HEK293 (cell line): Measurements from ENCODE around the gene SLC11A2.
A peak's percentile ranks its signal among the peaks of the same experiment; 100 is the strongest.

Experiments
- BCL11B ChIP-seq: fragments of 450-650 bp; formaldehyde crosslinking; IDR thresholded peaks from 2 replicates; pipeline ENCODE4 v1.5.1; 2016; ENCODE audit warnings: low read depth, missing biosample characterization, missing genetic modification characterization
- FEZF1 ChIP-seq: fragments of 450-650 bp; formaldehyde crosslinking; IDR thresholded peaks from 2 replicates; pipeline ENCODE4 v1.5.1; 2016; ENCODE audit warnings: missing biosample characterization, missing genetic modification characterization
- MEIS1 ChIP-seq: sonication (generic); formaldehyde crosslinking; IDR thresholded peaks from 2 replicates; pipeline ENCODE4 v1.8.1; 2022; ENCODE audit warnings: missing genetic modification reagents, mild to moderate bottlenecking, borderline replicate concordance
- OSR2 ChIP-seq: fragments of 450-650 bp; formaldehyde crosslinking; IDR thresholded peaks from 2 replicates; pipeline ENCODE4 v1.5.1; 2016; ENCODE audit warnings: missing biosample characterization, missing genetic modification characterization
- PRDM1 ChIP-seq: fragments of 450-650 bp; formaldehyde crosslinking; IDR thresholded peaks from 2 replicates; pipeline ENCODE4; 2016; ENCODE audit warnings: missing biosample characterization, missing genetic modification characterization
- SCRT2 ChIP-seq: fragments of 450-650 bp; formaldehyde crosslinking; IDR thresholded peaks from 2 replicates; pipeline ENCODE4 v1.5.1; 2016; ENCODE audit warnings: missing biosample characterization, missing genetic modification characterization
- YY1 ChIP-seq: fragments of 450-650 bp; formaldehyde crosslinking; IDR thresholded peaks from 2 replicates; pipeline ENCODE4 v1.5.1; 2018; ENCODE audit warnings: missing biosample characterization, missing genetic modification characterization
- ZBTB20 ChIP-seq: fragments of 450-650 bp; formaldehyde crosslinking; IDR thresholded peaks from 2 replicates; pipeline ENCODE4 v1.5.1; 2016; ENCODE audit warnings: missing biosample characterization, missing genetic modification characterization
- ZBTB21 ChIP-seq: fragments of 450-650 bp; formaldehyde crosslinking; IDR thresholded peaks from 2 replicates; pipeline ENCODE4 v1.5.1; 2017; ENCODE audit warnings: missing biosample characterization, missing genetic modification characterization
- ZFP69B ChIP-seq: fragments of 450-650 bp; formaldehyde crosslinking; IDR thresholded peaks from 2 replicates; pipeline ENCODE4 v1.5.1; 2016; ENCODE audit warnings: missing biosample characterization, missing genetic modification characterization
- ZIC2 ChIP-seq: fragments of 450-650 bp; formaldehyde crosslinking; IDR thresholded peaks from 2 replicates; pipeline ENCODE4 v1.5.1; 2016; ENCODE audit warnings: missing biosample characterization, missing genetic modification characterization
- ZNF132 ChIP-seq: fragments of 450-650 bp; formaldehyde crosslinking; IDR thresholded peaks from 2 replicates; pipeline ENCODE4 v1.5.1; 2017; ENCODE audit warnings: missing biosample characterization, missing genetic modification characterization, borderline replicate concordance
- ZNF155 ChIP-seq: fragments of 450-650 bp; formaldehyde crosslinking; IDR thresholded peaks from 2 replicates; pipeline ENCODE4 v1.5.1; 2016; ENCODE audit warnings: missing biosample characterization, missing genetic modification characterization
- ZNF211 ChIP-seq: fragments of 450-650 bp; formaldehyde crosslinking; IDR thresholded peaks from 2 replicates; pipeline ENCODE4 v1.5.1; 2016; ENCODE audit warnings: low read depth, missing biosample characterization, missing genetic modification characterization
- ZNF221 ChIP-seq: fragments of 450-650 bp; formaldehyde crosslinking; IDR thresholded peaks from 2 replicates; pipeline ENCODE4 v1.5.1; 2017; ENCODE audit warnings: missing biosample characterization, missing genetic modification characterization, borderline replicate concordance
- ZNF239 ChIP-seq: fragments of 450-650 bp; formaldehyde crosslinking; IDR thresholded peaks from 2 replicates; pipeline ENCODE4 v1.5.1; 2016; ENCODE audit warnings: missing biosample characterization, missing genetic modification characterization
- ZNF248 ChIP-seq: fragments of 450-650 bp; formaldehyde crosslinking; IDR thresholded peaks from 2 replicates; pipeline ENCODE4 v1.5.1; 2017; ENCODE audit warnings: missing biosample characterization, missing genetic modification characterization
- ZNF266 ChIP-seq: fragments of 450-650 bp; formaldehyde crosslinking; IDR thresholded peaks from 2 replicates; pipeline ENCODE4 v1.5.1; 2016; ENCODE audit warnings: missing biosample characterization, missing genetic modification characterization, low read depth
- ZNF350 ChIP-seq: fragments of 450-650 bp; formaldehyde crosslinking; IDR thresholded peaks from 2 replicates; pipeline ENCODE4 v1.5.0; 2017; ENCODE audit warnings: missing biosample characterization, mild to moderate bottlenecking, missing genetic modification characterization
- ZNF391 ChIP-seq: fragments of 450-650 bp; formaldehyde crosslinking; IDR thresholded peaks from 2 replicates; pipeline ENCODE4 v1.5.1; 2016; ENCODE audit warnings: low read depth, missing biosample characterization, missing genetic modification characterization, borderline replicate concordance
- ZNF426 ChIP-seq: fragments of 450-650 bp; formaldehyde crosslinking; IDR thresholded peaks from 2 replicates; pipeline ENCODE4 v1.5.1; 2017; ENCODE audit warnings: missing biosample characterization, missing genetic modification characterization, mild to moderate bottlenecking, inconsistent platforms, moderate library complexity
- ZNF48 ChIP-seq: fragments of 450-650 bp; formaldehyde crosslinking; IDR thresholded peaks from 2 replicates; pipeline ENCODE4 v1.5.1; 2016; ENCODE audit warnings: missing biosample characterization, missing genetic modification characterization
- ZNF544 ChIP-seq: fragments of 450-650 bp; formaldehyde crosslinking; IDR thresholded peaks from 2 replicates; pipeline ENCODE4 v1.5.0; 2017; ENCODE audit warnings: missing biosample characterization, missing genetic modification characterization
- ZNF555 ChIP-seq: fragments of 450-650 bp; formaldehyde crosslinking; conservative IDR thresholded peaks from 2 replicates; pipeline ENCODE4 v1.5.1; 2017; ENCODE audit warnings: missing biosample characterization, mild to moderate bottlenecking, missing genetic modification characterization, inconsistent platforms
- ZNF596 ChIP-seq: fragments of 450-650 bp; IDR thresholded peaks from 2 replicates; pipeline ENCODE4 v1.5.0; 2018; ENCODE audit warnings: missing biosample characterization, mild to moderate bottlenecking, missing genetic modification characterization, moderate library complexity
- ZNF610 ChIP-seq: fragments of 450-650 bp; formaldehyde crosslinking; IDR thresholded peaks from 2 replicates; pipeline ENCODE4 v1.5.1; 2016; ENCODE audit warnings: missing biosample characterization, missing genetic modification characterization, borderline replicate concordance
- ZNF623 ChIP-seq: fragments of 450-650 bp; formaldehyde crosslinking; IDR thresholded peaks from 2 replicates; pipeline ENCODE4 v1.5.1; 2016; ENCODE audit warnings: missing biosample characterization, missing genetic modification characterization
- ZNF76 ChIP-seq: fragments of 450-650 bp; formaldehyde crosslinking; IDR thresholded peaks from 2 replicates; pipeline ENCODE4; 2016; ENCODE audit warnings: low read depth, missing biosample characterization, missing genetic modification characterization, borderline replicate concordance
- ZNF777 ChIP-seq: fragments of 450-650 bp; formaldehyde crosslinking; IDR thresholded peaks from 2 replicates; pipeline ENCODE4 v1.5.1; 2017; ENCODE audit warnings: missing biosample characterization, missing genetic modification characterization, borderline replicate concordance
- ZXDB ChIP-seq: fragments of 450-650 bp; formaldehyde crosslinking; IDR thresholded peaks from 2 replicates; pipeline ENCODE4 v1.5.1; 2016; ENCODE audit warnings: missing biosample characterization, missing genetic modification characterization
- TF ChIP-seq, protein P1 (sequence below): fragments of 450-650 bp; formaldehyde crosslinking; IDR thresholded peaks from 2 replicates; pipeline ENCODE4 v1.5.1; 2016; ENCODE audit warnings: missing biosample characterization, missing genetic modification characterization
- TF ChIP-seq, protein P2 (sequence below): fragments of 450-650 bp; formaldehyde crosslinking; IDR thresholded peaks from 2 replicates; pipeline ENCODE4 v1.5.1; 2016; ENCODE audit warnings: missing biosample characterization, missing genetic modification characterization
- TF ChIP-seq, protein P3 (sequence below): fragments of 450-650 bp; formaldehyde crosslinking; IDR thresholded peaks from 2 replicates; pipeline ENCODE4 v1.5.1; 2016; ENCODE audit warnings: missing biosample characterization, missing genetic modification characterization
- TF ChIP-seq, protein P4 (sequence below): fragments of 450-650 bp; formaldehyde crosslinking; IDR thresholded peaks from 2 replicates; pipeline ENCODE4 v1.5.1; 2016; ENCODE audit warnings: missing biosample characterization, missing genetic modification characterization

SLC11A2 gene

DNA sequence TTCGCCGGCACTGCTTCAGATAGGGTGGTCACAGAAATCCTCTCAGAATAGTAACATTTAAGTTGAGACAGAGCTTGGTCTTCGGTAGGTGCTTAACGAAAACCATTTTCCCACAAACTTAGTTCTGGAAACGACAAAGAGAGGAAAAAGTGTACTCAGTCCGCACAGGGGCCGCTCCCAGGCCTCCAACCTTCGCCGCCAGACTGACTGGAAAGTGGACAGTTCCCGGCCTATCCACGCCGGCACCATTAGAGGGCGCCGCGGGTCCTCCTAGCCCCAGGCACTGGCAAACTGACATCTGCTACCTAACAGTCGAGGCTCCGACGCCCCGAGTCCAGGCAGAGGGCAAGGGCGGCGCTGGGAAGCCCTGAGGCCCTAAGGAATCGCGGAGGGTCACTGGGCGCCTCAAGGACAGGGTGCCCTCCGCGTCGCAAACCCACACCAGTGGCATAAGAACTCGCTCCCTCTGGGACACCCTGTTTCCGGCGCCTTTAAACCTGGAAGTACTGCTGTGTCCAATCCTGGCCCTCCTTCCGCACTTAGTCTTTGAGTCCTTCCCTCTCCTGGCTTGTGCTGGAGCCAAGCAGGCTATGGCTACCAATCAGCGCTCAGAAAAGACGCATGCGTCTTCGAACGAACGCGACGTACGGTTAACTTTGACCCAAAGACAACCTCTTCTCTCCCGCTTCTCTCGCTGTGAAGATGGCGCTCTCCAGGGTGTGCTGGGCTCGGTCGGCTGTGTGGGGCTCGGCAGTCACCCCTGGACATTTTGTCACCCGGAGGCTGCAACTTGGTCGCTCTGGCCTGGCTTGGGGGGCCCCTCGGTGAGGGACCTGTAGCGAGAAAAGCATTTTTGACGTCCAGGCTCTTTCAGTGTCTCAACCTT lies 21.7 kb upstream of the SLC11A2 start, which contains the start of gene LETMD1 (continued):
- TF ChIP-seq, protein P1, sequence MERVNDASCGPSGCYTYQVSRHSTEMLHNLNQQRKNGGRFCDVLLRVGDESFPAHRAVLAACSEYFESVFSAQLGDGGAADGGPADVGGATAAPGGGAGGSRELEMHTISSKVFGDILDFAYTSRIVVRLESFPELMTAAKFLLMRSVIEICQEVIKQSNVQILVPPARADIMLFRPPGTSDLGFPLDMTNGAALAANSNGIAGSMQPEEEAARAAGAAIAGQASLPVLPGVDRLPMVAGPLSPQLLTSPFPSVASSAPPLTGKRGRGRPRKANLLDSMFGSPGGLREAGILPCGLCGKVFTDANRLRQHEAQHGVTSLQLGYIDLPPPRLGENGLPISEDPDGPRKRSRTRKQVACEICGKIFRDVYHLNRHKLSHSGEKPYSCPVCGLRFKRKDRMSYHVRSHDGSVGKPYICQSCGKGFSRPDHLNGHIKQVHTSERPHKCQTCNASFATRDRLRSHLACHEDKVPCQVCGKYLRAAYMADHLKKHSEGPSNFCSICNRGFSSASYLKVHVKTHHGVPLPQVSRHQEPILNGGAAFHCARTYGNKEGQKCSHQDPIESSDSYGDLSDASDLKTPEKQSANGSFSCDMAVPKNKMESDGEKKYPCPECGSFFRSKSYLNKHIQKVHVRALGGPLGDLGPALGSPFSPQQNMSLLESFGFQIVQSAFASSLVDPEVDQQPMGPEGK (tag by site-specific recombination) = peak; percentile 68
- TF ChIP-seq ZXDB (tag by site-specific recombination) = peak; percentile 91
- 0 out of 2 replicates have a peak, but pooled peaks have one; percentile 50 for TF ChIP-seq YY1
- TF ChIP-seq ZNF610 (tag by site-specific recombination) = 0 out of 2 replicates have a peak, but pooled peaks have one; percentile 59
- TF ChIP-seq ZNF76 (tag by site-specific recombination) = peak; percentile 54; the same call in 1 of the 2 replicates
- TF ChIP-seq ZNF623 (tag by site-specific recombination) = no peak
- peak; percentile 20; the same call in 1 of the 2 replicates for TF ChIP-seq SCRT2
- no peak for TF ChIP-seq ZNF155 (tag by site-specific recombination)
- peak; percentile 91; the same call in 1 of the 2 replicates for TF ChIP-seq ZNF391 (tag by site-specific recombination)
- TF ChIP-seq ZNF239 (tag by site-specific recombination) = no peak
- TF ChIP-seq ZNF596 = no peak
- no peak for TF ChIP-seq FEZF1
- TF ChIP-seq PRDM1 (tag by site-specific recombination) = peak; percentile 23; the same call in 1 of the 2 replicates
- no peak for TF ChIP-seq MEIS1
- TF ChIP-seq, protein P2, sequence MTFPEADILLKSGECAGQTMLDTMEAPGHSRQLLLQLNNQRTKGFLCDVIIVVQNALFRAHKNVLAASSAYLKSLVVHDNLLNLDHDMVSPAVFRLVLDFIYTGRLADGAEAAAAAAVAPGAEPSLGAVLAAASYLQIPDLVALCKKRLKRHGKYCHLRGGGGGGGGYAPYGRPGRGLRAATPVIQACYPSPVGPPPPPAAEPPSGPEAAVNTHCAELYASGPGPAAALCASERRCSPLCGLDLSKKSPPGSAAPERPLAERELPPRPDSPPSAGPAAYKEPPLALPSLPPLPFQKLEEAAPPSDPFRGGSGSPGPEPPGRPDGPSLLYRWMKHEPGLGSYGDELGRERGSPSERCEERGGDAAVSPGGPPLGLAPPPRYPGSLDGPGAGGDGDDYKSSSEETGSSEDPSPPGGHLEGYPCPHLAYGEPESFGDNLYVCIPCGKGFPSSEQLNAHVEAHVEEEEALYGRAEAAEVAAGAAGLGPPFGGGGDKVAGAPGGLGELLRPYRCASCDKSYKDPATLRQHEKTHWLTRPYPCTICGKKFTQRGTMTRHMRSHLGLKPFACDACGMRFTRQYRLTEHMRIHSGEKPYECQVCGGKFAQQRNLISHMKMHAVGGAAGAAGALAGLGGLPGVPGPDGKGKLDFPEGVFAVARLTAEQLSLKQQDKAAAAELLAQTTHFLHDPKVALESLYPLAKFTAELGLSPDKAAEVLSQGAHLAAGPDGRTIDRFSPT (tag by site-specific recombination) = peak; percentile 95
- no peak for TF ChIP-seq ZNF555 (tag by site-specific recombination)
- TF ChIP-seq ZFP69B (tag by site-specific recombination) = peak; percentile 58; the same call in 1 of the 2 replicates
- no peak for TF ChIP-seq ZNF544 (tag by site-specific recombination)
- TF ChIP-seq ZNF211 (tag by site-specific recombination) = no peak
- TF ChIP-seq ZNF777 (tag by site-specific recombination) = no peak
- TF ChIP-seq, protein P3, sequence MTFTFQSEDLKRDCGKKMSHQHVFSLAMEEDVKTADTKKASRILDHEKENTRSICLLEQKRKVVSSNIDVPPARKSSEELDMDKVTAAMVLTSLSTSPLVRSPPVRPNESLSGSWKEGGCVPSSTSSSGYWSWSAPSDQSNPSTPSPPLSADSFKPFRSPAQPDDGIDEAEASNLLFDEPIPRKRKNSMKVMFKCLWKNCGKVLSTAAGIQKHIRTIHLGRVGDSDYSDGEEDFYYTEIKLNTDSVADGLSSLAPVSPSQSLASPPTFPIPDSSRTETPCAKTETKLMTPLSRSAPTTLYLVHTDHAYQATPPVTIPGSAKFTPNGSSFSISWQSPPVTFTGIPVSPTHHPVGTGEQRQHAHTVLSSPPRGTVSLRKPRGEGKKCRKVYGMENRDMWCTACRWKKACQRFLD (tag by site-specific recombination) = no peak
- peak; percentile 60; the same call in 1 of the 2 replicates for TF ChIP-seq ZBTB21 (tag by site-specific recombination)
- no peak for TF ChIP-seq ZNF350 (tag by site-specific recombination)
- TF ChIP-seq ZNF221 (tag by site-specific recombination) = no peak
- TF ChIP-seq BCL11B (tag by site-specific recombination) = peak; percentile 91
- no peak for TF ChIP-seq ZNF266 (tag by site-specific recombination)
- no peak for TF ChIP-seq ZIC2 (tag by site-specific recombination)
- TF ChIP-seq OSR2 = 0 out of 2 replicates have a peak, but pooled peaks have one; percentile 21
- TF ChIP-seq ZNF48 (tag by site-specific recombination) = no peak
- no peak for TF ChIP-seq ZNF132 (tag by site-specific recombination)
- no peak for TF ChIP-seq ZNF426 (tag by site-specific recombination)
- TF ChIP-seq ZNF248 (tag by site-specific recombination) = no peak
- TF ChIP-seq, protein P4, sequence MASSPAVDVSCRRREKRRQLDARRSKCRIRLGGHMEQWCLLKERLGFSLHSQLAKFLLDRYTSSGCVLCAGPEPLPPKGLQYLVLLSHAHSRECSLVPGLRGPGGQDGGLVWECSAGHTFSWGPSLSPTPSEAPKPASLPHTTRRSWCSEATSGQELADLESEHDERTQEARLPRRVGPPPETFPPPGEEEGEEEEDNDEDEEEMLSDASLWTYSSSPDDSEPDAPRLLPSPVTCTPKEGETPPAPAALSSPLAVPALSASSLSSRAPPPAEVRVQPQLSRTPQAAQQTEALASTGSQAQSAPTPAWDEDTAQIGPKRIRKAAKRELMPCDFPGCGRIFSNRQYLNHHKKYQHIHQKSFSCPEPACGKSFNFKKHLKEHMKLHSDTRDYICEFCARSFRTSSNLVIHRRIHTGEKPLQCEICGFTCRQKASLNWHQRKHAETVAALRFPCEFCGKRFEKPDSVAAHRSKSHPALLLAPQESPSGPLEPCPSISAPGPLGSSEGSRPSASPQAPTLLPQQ (tag by site-specific recombination) = peak; percentile 78; the same call in 1 of the 2 replicates
- TF ChIP-seq ZBTB20 (tag by site-specific recombination) = peak; percentile 54; the same call in 1 of the 2 replicates
